ENCODE data around the gene RRN3.
"Not testable (repeated sequence)": the region's sequence is repeated elsewhere in the genome, so short reads cannot be mapped to it uniquely, and the experiment has no call there.

The RRN3 gene

GRCh38 chr16:15051387-15051951, 42.6 kb downstream of the RRN3 start:
- no peak for DNase-seq

- not testable (repeated sequence) for DNase-seq
Observed at GRCh38 chr16:15050440-15050839, 43.6 kb downstream of the RRN3 start.

- DNase-seq = no peak
Observed at GRCh38 chr16:15049581-15050180, 44.4 kb downstream of the RRN3 start.

DNA sequence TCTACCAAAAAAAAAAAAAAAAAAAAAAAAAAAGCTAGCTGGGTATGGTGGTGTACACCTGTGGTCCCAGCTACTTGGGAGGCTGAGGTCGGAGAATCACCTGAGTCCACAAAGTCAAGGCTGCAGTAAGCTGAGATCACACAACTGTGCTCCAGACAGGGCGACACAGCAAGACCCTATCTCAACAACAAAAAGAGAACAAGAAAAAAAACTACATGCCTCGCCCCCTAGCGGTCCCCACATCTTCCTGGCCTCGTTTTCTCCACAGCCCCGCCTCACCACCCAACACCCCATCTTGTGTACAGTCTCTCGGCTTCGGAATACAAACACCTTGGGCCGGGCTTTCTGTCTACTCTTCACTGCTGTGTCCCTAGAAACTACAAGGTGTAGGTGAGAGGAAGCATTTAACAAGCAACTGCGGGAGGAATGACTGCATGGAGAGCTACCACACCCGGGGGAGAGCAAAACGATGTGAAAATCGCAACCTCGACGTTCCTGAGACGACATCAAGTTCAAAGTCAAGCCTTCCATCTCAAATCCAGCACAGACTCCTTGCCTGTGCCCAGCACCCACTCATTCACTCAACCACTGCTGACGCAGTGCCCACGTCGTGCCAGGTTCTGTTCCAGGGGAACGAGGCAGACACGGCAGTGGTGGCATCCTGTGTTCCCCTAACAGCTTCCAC, 47.2 kb downstream of the RRN3 start:
- no peak for DNase-seq

GRCh38 chr16:15045270-15045669, 48.8 kb downstream of the RRN3 start:
- not testable (repeated sequence) for DNase-seq

- no peak for DNase-seq
Observed at GRCh38 chr16:15044286-15044685, 49.8 kb downstream of the RRN3 start.

GRCh38 chr16:15043344-15043743, 50.7 kb downstream of the RRN3 start:
- DNase-seq = no peak

- no peak for DNase-seq
Observed at GRCh38 chr16:15041271-15042004, 52.6 kb downstream of the RRN3 start.

DNA sequence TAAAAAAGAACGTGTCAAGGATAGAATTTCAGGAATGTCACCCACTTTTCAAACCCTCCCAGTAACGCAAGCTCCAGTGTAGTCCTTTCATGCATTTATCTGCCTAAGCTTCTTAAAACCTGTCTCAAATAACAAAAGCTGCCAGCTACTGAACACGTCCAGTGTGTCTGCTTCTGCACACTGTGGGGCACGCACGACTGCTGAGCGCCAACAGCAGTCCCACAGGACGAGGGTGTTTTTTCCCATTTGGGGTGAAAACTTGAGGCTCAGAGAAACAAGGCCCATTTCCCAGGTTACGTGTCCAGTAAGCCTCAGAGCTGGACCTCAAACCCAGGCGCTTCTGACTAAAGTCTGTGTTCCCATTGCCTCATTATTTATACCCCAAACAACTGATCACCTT, 55.4 kb downstream of the RRN3 start:
- DNase-seq = no peak

GRCh38 chr16:15037745-15038144, 56.3 kb downstream of the RRN3 start:
- DNase-seq = no peak

DNA sequence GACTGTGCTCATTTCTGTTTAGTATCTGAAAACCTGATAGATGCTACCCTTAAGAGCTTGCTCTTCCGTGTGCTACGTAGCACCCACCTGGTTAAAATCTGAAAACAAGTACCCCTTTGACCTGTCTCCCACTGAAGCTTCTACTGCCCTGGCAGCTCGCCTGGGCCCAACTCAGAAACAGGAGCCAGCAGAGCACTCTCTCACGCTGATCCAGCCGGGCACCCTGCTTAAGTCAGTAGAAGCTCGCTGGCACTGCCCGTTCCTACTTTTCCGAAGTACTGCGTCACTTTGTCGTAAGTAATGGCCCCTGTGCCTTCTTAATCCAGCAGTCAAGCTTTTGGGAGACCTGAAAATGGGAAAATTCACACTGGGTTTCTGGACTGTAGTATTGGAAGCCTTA, 57.1 kb downstream of the RRN3 start:
- DNase-seq = no peak

- no peak for DNase-seq
Observed at GRCh38 chr16:15035163-15035729, 58.8 kb downstream of the RRN3 start.

DNA sequence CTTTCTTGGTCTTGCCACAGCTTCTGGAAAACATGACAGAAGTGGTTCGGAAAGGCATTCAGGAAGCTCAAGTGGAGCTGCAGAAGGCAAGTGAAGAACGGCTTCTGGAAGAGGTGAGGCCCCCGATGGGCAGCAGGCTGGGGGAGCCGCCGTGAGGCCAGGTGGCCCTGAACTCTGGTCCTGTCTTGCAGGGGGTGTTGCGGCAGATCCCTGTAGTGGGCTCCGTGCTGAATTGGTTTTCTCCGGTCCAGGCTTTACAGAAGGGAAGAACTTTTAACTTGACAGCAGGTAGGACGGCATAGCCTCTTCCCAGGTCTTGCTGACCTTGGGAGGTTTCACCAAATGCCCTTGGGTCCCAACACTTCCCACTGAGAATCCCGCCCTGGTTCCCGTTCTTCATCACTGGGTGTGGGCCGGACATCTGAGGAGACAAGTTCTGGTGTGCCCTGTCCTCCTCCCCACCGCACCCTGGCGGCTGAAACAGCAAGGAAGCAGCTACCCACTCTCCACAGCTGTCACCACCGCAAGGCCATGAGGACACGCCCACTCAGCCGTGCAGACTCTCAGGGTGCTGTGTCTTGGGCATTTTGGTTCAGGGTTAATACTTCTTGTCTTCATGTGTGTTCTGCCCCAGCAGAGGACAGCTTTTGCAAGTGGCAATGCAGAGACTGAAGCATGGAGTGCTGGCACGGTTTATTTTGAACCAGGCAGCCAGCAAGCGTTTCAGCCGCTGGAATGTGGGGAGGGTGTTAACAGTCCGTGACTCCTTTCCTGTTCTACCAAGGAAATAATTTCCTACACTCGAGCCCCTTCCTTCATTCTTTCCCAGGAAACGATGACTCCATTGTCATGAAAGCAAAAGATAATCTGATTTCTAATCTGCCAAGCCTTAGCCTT, 59.6 kb downstream of the RRN3 start:
- no peak for DNase-seq

GRCh38 chr16:15033309-15033707, 60.8 kb downstream of the RRN3 start:
- DNase-seq = peak; percentile 9

GRCh38 chr16:15032547-15033308, 61.3 kb downstream of the RRN3 start:
- no peak for DNase-seq

- DNase-seq = peak; percentile 17
Observed at GRCh38 chr16:15031586-15031985, 62.5 kb downstream of the RRN3 start.

GRCh38 chr16:15031179-15031578, 62.9 kb downstream of the RRN3 start:
- no peak for DNase-seq

- not testable (repeated sequence) for DNase-seq
Observed at GRCh38 chr16:15029749-15030148, 64.3 kb downstream of the RRN3 start.

GRCh38 chr16:15028801-15029698, 65.0 kb downstream of the RRN3 start:
- not testable (repeated sequence) for DNase-seq

- DNase-seq = not testable (repeated sequence)
Observed at GRCh38 chr16:15028345-15028715, 65.7 kb downstream of the RRN3 start.
